Measurements from ENCODE around the gene MB.
A peak's percentile ranks its signal among the peaks of the same experiment; 100 is the strongest.

The MB gene

DNA sequence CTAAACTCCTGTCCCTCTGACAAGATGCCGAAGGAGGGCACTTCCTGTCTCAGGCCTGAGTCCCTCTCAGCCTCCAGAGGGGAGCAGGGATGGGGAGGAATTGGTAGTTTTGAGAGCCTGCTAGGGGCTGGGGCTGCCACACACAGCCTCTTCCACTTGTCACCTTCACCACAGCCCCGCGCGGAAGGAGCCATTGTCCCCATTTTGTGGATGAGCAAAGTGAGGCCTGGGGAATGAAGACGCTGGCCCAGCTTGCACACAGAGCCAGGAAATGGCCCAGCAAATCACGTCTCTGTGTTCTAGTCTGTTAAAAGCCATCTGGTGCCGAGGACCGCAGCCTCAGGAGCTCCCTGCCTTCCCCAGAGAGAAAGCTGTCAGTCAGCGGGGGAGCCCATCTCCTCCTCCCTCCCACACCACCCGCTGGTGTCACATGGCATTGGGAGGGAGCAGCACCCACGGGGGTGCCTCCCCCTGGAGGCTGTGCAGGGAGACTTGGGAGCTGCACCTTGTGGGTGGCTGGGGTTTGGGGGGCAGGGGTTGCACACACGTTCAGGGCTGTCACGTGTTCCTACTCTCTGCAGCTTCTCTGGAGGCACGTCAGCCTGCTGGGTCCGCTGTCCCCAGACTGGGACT, 41.9 kb downstream of the MB start:
- DNase-seq (ENCODE audit: low read depth in 2 of 2), result no peak

DNA sequence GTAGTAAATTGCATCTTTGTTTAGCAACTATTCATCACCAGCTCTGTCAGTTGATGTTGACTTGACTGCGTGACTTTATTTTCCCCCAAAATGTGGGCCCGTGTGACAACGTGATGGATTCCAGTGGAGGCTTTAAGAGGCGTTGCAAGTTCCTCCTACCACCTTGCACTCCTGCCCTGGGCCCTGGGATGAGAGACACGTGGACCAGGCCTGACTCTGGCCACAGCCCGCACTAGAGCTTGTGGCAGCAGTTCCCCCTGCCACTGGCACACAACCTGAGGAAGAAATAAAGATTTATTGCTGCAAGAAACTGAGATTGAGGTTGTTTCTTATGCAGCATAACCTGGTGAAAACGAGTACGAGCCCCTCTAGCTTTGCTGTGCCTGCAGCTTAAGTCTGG, 44.6 kb downstream of the MB start:
- no peak for DNase-seq (ENCODE audit: low read depth in 2 of 2)

GRCh38 chr22:35570686-35571194, 46.4 kb downstream of the MB start:
- DNase-seq (ENCODE audit: low read depth in 2 of 2), result no peak

GRCh38 chr22:35569916-35570315, 47.2 kb downstream of the MB start:
- DNase-seq (ENCODE audit: low read depth in 2 of 2), result no peak

DNA sequence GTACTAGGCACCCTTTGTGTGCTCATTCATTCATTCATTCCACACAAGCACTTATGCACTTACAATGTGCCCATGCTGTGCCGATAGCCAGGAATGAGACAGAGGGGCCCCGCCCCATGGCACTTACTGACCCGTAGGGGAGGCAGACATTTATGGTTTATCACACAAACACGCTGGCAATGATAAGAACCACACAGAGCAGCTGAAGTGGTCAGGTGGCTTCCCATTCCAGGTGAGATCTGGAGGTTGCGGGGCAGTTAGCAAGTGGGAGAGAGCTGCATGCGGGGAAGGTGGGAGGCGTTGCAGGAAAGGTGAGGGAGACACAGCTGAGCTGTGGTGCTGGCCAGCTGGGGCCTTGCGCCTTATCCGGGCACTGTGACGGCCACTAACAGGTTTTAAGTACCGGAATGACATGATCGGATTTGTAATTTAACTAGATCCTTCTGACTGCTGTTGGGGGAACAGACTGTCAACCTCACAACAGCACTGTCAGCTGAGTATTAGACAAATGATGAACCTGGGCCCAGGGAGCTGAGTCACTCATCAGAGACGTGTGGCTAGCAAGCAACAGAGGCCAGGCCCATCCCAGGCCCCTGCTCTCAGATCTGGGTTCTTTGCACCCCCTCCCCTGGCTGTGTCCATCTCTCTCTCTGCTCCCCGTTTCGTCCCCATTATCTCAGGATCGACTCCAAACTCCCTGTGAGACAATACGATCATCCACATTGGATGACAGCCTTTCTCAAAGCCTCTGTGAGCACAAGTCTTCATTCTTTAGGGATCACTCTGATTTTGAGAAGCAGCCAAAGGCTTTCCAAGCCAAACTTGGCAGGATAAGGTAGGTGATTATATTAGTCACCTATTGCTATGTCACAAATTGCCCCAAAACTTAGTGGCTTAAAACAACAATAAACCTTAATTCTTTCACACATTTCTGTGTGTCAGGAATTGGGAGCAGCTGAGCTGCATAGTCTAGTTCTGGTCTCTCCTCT, 48.1 kb downstream of the MB start:
- no peak for DNase-seq (ENCODE audit: low read depth in 2 of 2)

DNA sequence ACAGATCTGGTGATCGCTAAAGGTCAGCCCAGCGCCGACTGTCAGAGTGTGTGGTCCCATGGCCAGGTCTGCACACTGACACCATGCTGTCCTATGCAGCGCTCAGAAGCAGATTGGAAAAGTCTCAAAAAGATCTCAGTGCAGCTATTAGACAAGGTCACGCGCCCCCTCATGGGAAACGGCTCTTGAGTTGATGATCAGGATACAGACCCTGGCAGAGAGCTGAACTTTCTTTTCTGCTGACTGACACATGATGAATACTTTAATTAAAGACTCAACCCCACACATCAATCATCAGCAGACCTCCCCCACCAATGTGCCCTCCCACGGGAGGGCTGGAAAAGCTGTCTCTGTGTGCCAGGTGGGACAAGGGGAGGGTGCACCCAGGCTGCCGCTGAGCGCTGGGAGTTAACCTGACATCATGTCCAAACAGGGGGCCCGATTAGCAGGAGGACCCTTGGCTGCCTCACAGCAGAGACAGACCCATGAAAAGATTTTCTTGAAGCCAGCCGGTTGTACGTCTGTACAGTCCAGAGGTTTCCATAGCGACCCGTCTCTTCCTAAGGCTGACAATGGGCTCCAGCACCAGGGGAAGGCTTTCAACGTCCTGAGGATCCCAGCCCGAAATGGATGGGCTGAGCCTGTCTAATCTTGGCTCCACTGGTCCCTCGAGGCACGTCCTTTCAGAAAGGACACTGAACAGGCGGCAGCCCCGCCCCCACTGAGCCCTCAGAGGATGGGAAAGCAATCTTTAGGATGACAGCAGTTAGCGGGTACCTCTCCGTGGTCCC, 49.6 kb downstream of the MB start:
- DNase-seq (ENCODE audit: low read depth in 2 of 2), result no peak

- no peak for DNase-seq (ENCODE audit: low read depth in 2 of 2)
These were observed 51.9 kb downstream of the MB start for GRCh38 chr22:35564975-35565867.

- DNase-seq (ENCODE audit: low read depth in 2 of 2), result no peak
These were observed 53.9 kb downstream of the MB start for GRCh38 chr22:35563211-35563610.

GRCh38 chr22:35561796-35562526, 55.2 kb downstream of the MB start:
- DNase-seq (ENCODE audit: low read depth in 2 of 2), result peak in 1 of 2 donors; percentile 19

DNA sequence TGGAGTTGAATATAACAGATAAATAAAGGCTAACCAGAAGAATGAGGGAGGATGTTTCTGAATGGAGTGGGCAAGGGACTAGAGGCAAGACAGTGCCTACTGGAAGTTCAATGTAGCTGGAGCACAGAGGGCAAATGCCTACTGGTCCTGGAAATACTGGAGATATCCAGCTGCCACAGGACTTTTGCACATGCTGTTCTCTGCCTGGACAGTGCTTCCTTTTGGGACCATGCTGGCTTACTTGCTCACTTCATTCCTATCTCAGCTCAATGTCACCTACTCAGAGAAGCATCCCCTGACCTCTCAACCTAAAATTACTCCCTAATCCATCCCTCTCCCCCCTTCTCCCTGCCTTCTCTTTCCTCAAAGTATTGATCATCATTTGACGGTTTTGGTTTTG, 56.3 kb downstream of the MB start:
- DNase-seq (ENCODE audit: low read depth in 2 of 2), result no peak

DNA sequence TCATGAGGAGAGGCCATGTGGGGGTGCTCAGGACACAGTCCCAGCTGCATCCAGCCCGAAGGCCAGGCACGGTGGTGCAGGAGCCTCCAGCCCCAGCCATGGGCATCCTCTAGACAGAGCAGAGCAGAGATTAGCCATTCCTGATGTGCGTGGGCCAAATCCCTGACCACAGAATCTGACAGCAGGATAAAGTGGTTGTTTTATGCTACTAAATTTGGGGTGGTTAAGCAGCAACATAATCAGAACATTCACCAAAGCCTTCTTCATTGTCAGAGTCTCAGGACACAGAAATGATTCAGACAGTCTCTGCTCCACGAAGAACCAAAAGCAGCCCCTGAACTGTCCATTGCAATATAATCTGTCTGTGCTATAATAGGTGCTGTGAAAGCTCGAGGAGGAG, 56.8 kb downstream of the MB start:
- DNase-seq (ENCODE audit: low read depth in 2 of 2), result no peak

DNA sequence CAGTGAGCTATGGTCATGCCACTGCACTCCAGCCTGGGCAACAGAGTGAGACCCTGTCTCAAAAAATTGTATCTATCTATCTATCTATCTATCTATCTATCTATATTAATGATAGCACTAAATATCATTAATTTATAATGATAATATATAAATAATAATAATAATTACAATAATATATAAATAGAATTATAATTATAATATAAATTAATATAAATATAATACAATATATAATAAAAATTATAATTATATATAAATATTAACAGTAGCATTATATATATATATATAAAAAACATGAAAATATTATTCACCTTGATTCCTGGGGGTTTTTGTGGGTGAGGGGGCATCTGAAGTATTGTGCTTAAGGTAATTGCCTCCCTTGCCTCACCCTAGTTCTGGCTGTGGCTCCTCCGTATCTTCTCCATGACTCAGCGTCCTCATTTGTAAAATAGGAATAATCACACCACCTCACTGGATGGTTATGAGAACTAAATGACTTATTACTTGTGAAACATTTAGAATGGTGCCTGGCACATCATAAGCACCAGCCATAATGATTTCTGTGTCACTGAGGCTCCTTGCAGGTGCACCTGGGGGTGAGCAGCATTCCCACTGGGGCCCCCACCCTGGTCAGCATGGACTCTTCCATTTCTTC, 57.6 kb downstream of the MB start:
- DNase-seq (ENCODE audit: low read depth in 2 of 2), result no peak

DNA sequence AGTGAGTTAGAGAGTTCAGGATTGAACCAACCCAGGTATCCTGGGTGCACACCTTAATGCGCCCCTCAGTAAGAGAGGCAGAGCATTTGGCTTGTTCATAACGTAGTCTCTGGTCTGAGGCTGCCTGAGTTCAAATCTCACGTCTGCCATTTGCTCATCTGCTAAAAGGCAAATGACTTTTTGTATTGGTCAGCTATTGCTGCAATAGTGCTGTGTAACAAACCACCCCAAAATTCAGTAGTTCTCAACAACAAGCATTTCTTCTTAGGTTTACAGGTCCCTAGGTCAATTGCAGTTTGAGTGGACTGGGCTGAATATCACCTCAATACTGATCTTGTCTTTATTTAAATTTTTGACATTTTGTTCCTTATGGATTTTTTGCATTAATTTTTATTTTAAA, 58.4 kb downstream of the MB start:
- no peak for DNase-seq (ENCODE audit: low read depth in 2 of 2)

- DNase-seq (ENCODE audit: low read depth in 2 of 2), result no peak
These were observed 59.1 kb downstream of the MB start for GRCh38 chr22:35558031-35558430.
